Measurements from ENCODE around the gene ABHD2.

- TF ChIP-seq CTCF (IDR thresholded peaks at IDR 0.05; ENCODE audit: borderline replicate concordance, extremely low read depth, low read length, poor library complexity, severe bottlenecking) = no peak
- no peak for TF ChIP-seq EZH2 (IDR thresholded peaks at IDR 0.05; ENCODE audit: borderline replicate concordance, low read depth, low read length, severe bottlenecking)
These were observed 16.8 kb upstream of the ABHD2 start for GRCh38 chr15:89071471-89071870.

Measured in DND-41 (cell line).